DLD1 (cell line): ENCODE measurements around the gene PIGU.
"Not testable (repeated sequence)": the region's sequence is repeated elsewhere in the genome, so short reads cannot be mapped to it uniquely, and the experiment has no call there.

ENCODE experiments used
- in situ Hi-C: cut with HindIII; loops from 2 replicates; pipeline ENCODE4 v1.10.0; 2017; ENCODE audit warnings: low sequenced_read_pairs

PIGU gene

GRCh38 chr20:34517114-34517505 is 159.8 kb downstream of the PIGU start:
- in situ Hi-C loops: no loop called here

- in situ Hi-C loops: no loop called here
Observed at GRCh38 chr20:34516247-34517113, 160.4 kb downstream of the PIGU start, which contains the start of gene DYNLRB1. DYNLRB1 (plus strand) TSS chr20:34516422; CDS start chr20:34516459, 37 bp downstream.

- in situ Hi-C loops: no loop called here
Observed at GRCh38 chr20:34515484-34516246, 161.2 kb downstream of the PIGU start.

GRCh38 chr20:34514897-34515483 is 161.9 kb downstream of the PIGU start:
- in situ Hi-C loops: no loop called here

GRCh38 chr20:34514034-34514433 is 162.9 kb downstream of the PIGU start:
- in situ Hi-C loops: not testable (repeated sequence)

- in situ Hi-C loops: no loop called here
Observed at GRCh38 chr20:34512955-34513419, 163.9 kb downstream of the PIGU start.

GRCh38 chr20:34512266-34512954 is 164.5 kb downstream of the PIGU start:
- in situ Hi-C loops: no loop called here

GRCh38 chr20:34511891-34512265 is 165.0 kb downstream of the PIGU start:
- in situ Hi-C loops: no loop called here

- in situ Hi-C loops: no loop called here
Observed at GRCh38 chr20:34510575-34510974, 166.3 kb downstream of the PIGU start.
